IMR-90 (cell line): ENCODE results near the gene CDX1. TPM values are rescaled to one million over a fixed set of nuclear protein-coding genes. Genes with fewer than 3 reads are reported as not detected.

Source experiments
- ATAC-seq: fragments of 200-7000 bp; cut with Tn5 transposase; 2 replicates; pipeline ENCODE4 v1.9.1; 2020; ENCODE audit warnings: low read depth, mild to moderate bottlenecking, moderate library complexity
- BruUV-seq: library from RNA; stranded (reverse); fragments of 400-500 nt; replicated peaks from 2 replicates; lab custom pipeline; 2021; lab: Mats Ljungman, UMichigan
- CTCF ChIA-PET: fragments of 300-600 bp; formaldehyde crosslinking; extraction: SDS; loops from one replicate; lab custom pipeline; 2021; ENCODE audit warnings: antibody characterized with exemption; lab: Yijun Ruan, JAX
- POLR2A ChIA-PET: fragments of 300-600 bp; sonication (Branson Sonifier 250); formaldehyde crosslinking; loops from one replicate; lab custom pipeline; 2022; ENCODE audit warnings: antibody characterized with exemption; ENCODE audit not compliant: unreplicated experiment; lab: Charles Lee
- DNase-seq: peaks from one replicate; pipeline ENCODE4 v3.0.0; 2013
- H2AFZ ChIP-seq: replicated peaks from 2 replicates; pipeline ENCODE3; 2013; ENCODE audit warnings: low read length, mild to moderate bottlenecking; ENCODE audit not compliant: poor library complexity
- H2AK5ac ChIP-seq: 2 replicates; pipeline ENCODE4 v1.6.1; 2013; ENCODE audit warnings: low read depth, low read length, inconsistent platforms
- H2AK9ac ChIP-seq: replicated peaks from 2 replicates; pipeline ENCODE3; 2013; ENCODE audit warnings: mild to moderate bottlenecking, low read depth, low read length, moderate library complexity; ENCODE audit not compliant: poor library complexity
- H2BK120ac ChIP-seq: 2 replicates; pipeline ENCODE4 v1.6.1; 2013; ENCODE audit warnings: low read depth, low read length, inconsistent platforms
- H2BK15ac ChIP-seq: 3 replicates; pipeline ENCODE4 v1.6.1; 2013; ENCODE audit warnings: low read depth, low read length, inconsistent platforms
- H2BK20ac ChIP-seq: 2 replicates; pipeline ENCODE4 v1.6.1; 2013; ENCODE audit warnings: low read depth, mild to moderate bottlenecking, inconsistent platforms, low read length, moderate library complexity
- H2BK5ac ChIP-seq: 2 replicates; pipeline ENCODE4 v1.6.1; 2013; ENCODE audit warnings: mild to moderate bottlenecking, low read depth, low read length, inconsistent platforms; ENCODE audit not compliant: poor library complexity, severe bottlenecking
- H3K14ac ChIP-seq: replicated peaks from 2 replicates; pipeline ENCODE4 v1.6.1; 2013; ENCODE audit warnings: low read depth, low read length, inconsistent platforms
- H3K18ac ChIP-seq: 2 replicates; pipeline ENCODE4 v1.6.1; 2013; ENCODE audit warnings: low read depth, low read length, control low read depth
- H3K23ac ChIP-seq: 2 replicates; pipeline ENCODE4 v1.6.1; 2013; ENCODE audit warnings: low read depth, low read length, inconsistent platforms
- H3K27ac ChIP-seq: 2 replicates; pipeline ENCODE4 v1.5.1; 2013; ENCODE audit warnings: mild to moderate bottlenecking, control low read depth, low read length; ENCODE audit not compliant: insufficient read depth
- H3K27me3 ChIP-seq: 2 replicates; pipeline ENCODE4 v1.6.1; 2013; ENCODE audit warnings: low read length; ENCODE audit not compliant: control insufficient read depth, insufficient read depth
- H3K36me3 ChIP-seq: 2 replicates; pipeline ENCODE4 v1.6.1; 2013; ENCODE audit warnings: low read length, mixed read lengths; ENCODE audit not compliant: control insufficient read depth, insufficient read depth
- H3K4ac ChIP-seq: 2 replicates; pipeline ENCODE4 v1.6.1; 2013; ENCODE audit warnings: low read depth, low read length, inconsistent platforms
- H3K4me1 ChIP-seq: 2 replicates; pipeline ENCODE4 v1.6.1; 2013; ENCODE audit warnings: low read length, mixed read lengths; ENCODE audit not compliant: control insufficient read depth, insufficient read depth
- H3K4me2 ChIP-seq: 2 replicates; pipeline ENCODE4 v1.6.1; 2013; ENCODE audit warnings: low read depth, mild to moderate bottlenecking, control low read depth, low read length, moderate library complexity
- H3K4me3 ChIP-seq: 2 replicates; pipeline ENCODE4 v1.5.1; 2013; ENCODE audit warnings: low read depth, mild to moderate bottlenecking, control low read depth, low read length, moderate library complexity; ENCODE audit not compliant: insufficient read depth
- H3K56ac ChIP-seq: 2 replicates; pipeline ENCODE4 v1.6.1; 2013; ENCODE audit warnings: low read length, inconsistent platforms; ENCODE audit not compliant: insufficient read depth; ENCODE audit errors: extremely low read depth
- H3K79me1 ChIP-seq, 2 experiments: 2 replicates each; pipeline ENCODE4 v1.6.1; 2013; ENCODE audit warnings: low read length in 2 of 2, inconsistent platforms in 1 of 2, low read depth in 1 of 2
- H3K9ac ChIP-seq: 2 replicates; pipeline ENCODE4 v1.6.1; 2013; ENCODE audit warnings: low read depth, low read length, control low read depth
- H3K9me1 ChIP-seq: 2 replicates; pipeline ENCODE4 v1.6.1; 2013; ENCODE audit warnings: low read length, inconsistent platforms; ENCODE audit not compliant: insufficient read depth
- H3K9me3 ChIP-seq: 2 replicates; pipeline ENCODE4 v1.6.1; 2013; ENCODE audit warnings: low read length; ENCODE audit not compliant: control insufficient read depth, insufficient read depth
- H4K20me1 ChIP-seq: 2 replicates; pipeline ENCODE4 v1.6.1; 2013; ENCODE audit warnings: low read length, inconsistent platforms; ENCODE audit not compliant: insufficient read depth
- H4K5ac ChIP-seq: 2 replicates; pipeline ENCODE4 v1.6.1; 2013; ENCODE audit warnings: mild to moderate bottlenecking, low read depth, low read length, control low read depth
- H4K8ac ChIP-seq, 2 experiments: 2 replicates each; pipeline ENCODE4 v1.6.1; 2013; ENCODE audit warnings: low read depth in 2 of 2, low read length in 2 of 2, control low read depth in 1 of 2, inconsistent platforms in 1 of 2
- H4K91ac ChIP-seq: 2 replicates; pipeline ENCODE4 v1.6.1; 2013; ENCODE audit warnings: low read depth, low read length, inconsistent platforms; ENCODE audit not compliant: insufficient read depth
- BHLHE40 ChIP-seq: fragments of 150-350 bp; IDR thresholded peaks from 2 replicates; pipeline ENCODE4 v1.6.1; 2016; ENCODE audit warnings: mild to moderate bottlenecking, low read depth, low read length
- CEBPB ChIP-seq: IDR thresholded peaks from 2 replicates; pipeline ENCODE4 v1.6.1; 2012; ENCODE audit warnings: low read depth, low read length, improper control_type of control experiment
- CHD1 ChIP-seq: IDR thresholded peaks from 2 replicates; pipeline ENCODE4 v1.6.1; 2012; ENCODE audit warnings: low read depth, low read length, improper control_type of control experiment
- FOS ChIP-seq: fragments of 150-350 bp; IDR thresholded peaks from 2 replicates; pipeline ENCODE4 v1.6.1; 2016; ENCODE audit warnings: low read depth, low read length
- MAFK ChIP-seq: IDR thresholded peaks from 2 replicates; pipeline ENCODE4 v1.6.1; 2012; ENCODE audit warnings: low read depth, low read length, improper control_type of control experiment
- MAZ ChIP-seq: IDR thresholded peaks from 2 replicates; pipeline ENCODE4 v1.6.1; 2012; ENCODE audit warnings: low read depth, mild to moderate bottlenecking, low read length, improper control_type of control experiment, moderate library complexity, borderline replicate concordance
- RAD21 ChIP-seq: IDR thresholded peaks from 2 replicates; pipeline ENCODE4 v1.6.1; 2012; ENCODE audit warnings: low read length, improper control_type of control experiment
- SMC3 ChIP-seq: fragments of 150-350 bp; IDR thresholded peaks from 2 replicates; pipeline ENCODE4 v1.6.1; 2016; ENCODE audit warnings: low read depth, mild to moderate bottlenecking, antibody characterized with exemption, low read length, moderate library complexity
- USF2 ChIP-seq: fragments of 150-350 bp; IDR thresholded peaks from 2 replicates; pipeline ENCODE4 v1.6.1; 2017; ENCODE audit warnings: mild to moderate bottlenecking, antibody characterized with exemption, low read length, low read depth
- WGBS, 2 experiments: methylation state at CpG; one replicate each; pipeline versions ENCODE4 v1.1.5 to v1.1.7; 2013; ENCODE audit warnings: missing lambda C conversion rate in 2 of 2; ENCODE audit not compliant: insufficient read length in 1 of 2; ENCODE audit errors: extremely low coverage in 2 of 2; 5-methylcytosine and 5-hydroxymethylcytosine counted together
- dilution Hi-C: fragments of 300-500 bp; cut with HindIII; formaldehyde crosslinking; loops from one replicate; pipeline ENCODE4 v1.14.3; 2018; ENCODE audit warnings: low sequenced_read_pairs; ENCODE audit not compliant: unreplicated experiment
- in situ Hi-C: fragments of 300-500 bp; cut with MboI; formaldehyde crosslinking; loops from 3 replicates; pipeline ENCODE4 v1.14.3; 2019; ENCODE audit warnings: low sequenced_read_pairs, inconsistent platforms, mixed read lengths
- intact Hi-C: fragments of 100-400 bp; cut with micrococcal nuclease; formaldehyde crosslinking; loops from 2 replicates; pipeline ENCODE4 v1.10.0; 2022
- polyA plus RNA-seq, 3 experiments: library from polyadenylated mRNA; depleted of rRNA; stranded (reverse); fragments of >200 nt; gene quantifications; 2 replicates each; pipeline ENCODE4 v1.2.3, GENCODE V29; 2012; ENCODE audit warnings: low replicate concordance in 1 of 3
- total RNA-seq: library from RNA; depleted of rRNA; stranded (reverse); fragments of >200 nt; gene quantifications from 2 replicates; pipeline ENCODE4 v1.2.3, GENCODE V29; 2012

Gene CDX1
- total and polyA plus RNA-seq, 2 of the 4 experiments (the other 2 are of a cell fraction): 0.18 to 0.24 TPM

- Histone ChIP-seq H3K4me2 (no peak overlapping the region), H3K4me1 (peaks cover 7% of the 10 kb centered on the region), H2AK5ac (no peak overlapping the region), H4K8ac (no peak overlapping the region), H3K14ac (no peak overlapping the region), H2BK5ac (no peak overlapping the region), H3K9me3 (peaks cover 2% of the 10 kb centered on the region; the same call in 1 of the 2 replicates), H2BK15ac (no peak overlapping the region), H3K23ac (no peak overlapping the region), H4K91ac (no peak overlapping the region), H2AK9ac (no peak overlapping the region), H4K20me1 (no peaks in the 10 kb centered on the region), H2BK20ac (no peak overlapping the region), H3K9me1 (peaks cover 1% of the 10 kb centered on the region; the same call in 1 of the 2 replicates), H3K36me3 (no peaks in the 10 kb centered on the region), H2AFZ (no peak overlapping the region), H4K5ac (no peak overlapping the region), H3K27ac (no peak overlapping the region), H3K9ac (no peak overlapping the region), H3K18ac (no peak overlapping the region), H3K56ac (no peak overlapping the region), H3K4ac (no peak overlapping the region), H2BK120ac (no peak overlapping the region), H3K79me1 (no peaks in the 10 kb centered on the region), H3K27me3 (peaks cover 17% of the 10 kb centered on the region), H3K4me3 (no peak overlapping the region)
- DNase-seq (no peak), ATAC-seq (no peak)
- in situ Hi-C loops: loop anchor here (25.0 kb wide), 1 partner anchor 567 kb away; no protein-coding TSS in a partner anchor
- TF ChIP-seq USF2: no peak
- TF ChIP-seq SMC3: no peak
- TF ChIP-seq FOS: no peak
- TF ChIP-seq CHD1: no peak
- TF ChIP-seq CEBPB: no peak
- TF ChIP-seq MAFK: no peak
- TF ChIP-seq RAD21: no peak
- no peak for TF ChIP-seq BHLHE40
- no peak for TF ChIP-seq MAZ
- 71% methylated on average over 3 of the region's 12 CpGs; no CpG with 5 or more reads in 1 of the 2 experiments for WGBS, 2 experiments
- POLR2A ChIA-PET: no interaction called here
- intact Hi-C loops: no loop called here
- no TSS peak for BruUV-seq
- dilution Hi-C loops: no loop called here
- CTCF ChIA-PET: no interaction called here
These were observed 37.4 kb downstream of the CDX1 start for GRCh38 chr5:150203832-150204589.
